Measurements from ENCODE around the gene BTBD7.

GRCh38 chr14:93331728-93332396, 974 bp downstream of the BTBD7 start:
- TF ChIP-seq FOS (IDR thresholded peaks at IDR 0.05; ENCODE audit: low read depth, low read length), result no peak
- no peak for TF ChIP-seq CTCF (conservative IDR thresholded peaks at IDR 0.05; ENCODE audit: low read depth, low read length)
- no peak for TF ChIP-seq ELK1 (IDR thresholded peaks at IDR 0.05; ENCODE audit: borderline replicate concordance, low read depth, low read length)
- no peak for TF ChIP-seq POLR2A (IDR thresholded peaks at IDR 0.05; ENCODE audit: low read depth, low read length)
- no peak for TF ChIP-seq USF2 (IDR thresholded peaks at IDR 0.05; ENCODE audit: low read depth, low read length)
- no peak for TF ChIP-seq NFE2L2 (IDR thresholded peaks at IDR 0.05; ENCODE audit: low read depth, low read length)

Measured in IMR-90 (cell line).